ENCODE measurements around the gene GOLT1A. TPM values are rescaled to one million over a fixed set of nuclear protein-coding genes. Genes with fewer than 3 reads are reported as not detected.
A peak's percentile ranks its signal among the peaks of the same experiment; 100 is the strongest.

Gene GOLT1A
- total RNA-seq, 1 donor from 2014 or later, result 0.50 TPM

GRCh38 chr1:204228896-204229295 lies 15.1 kb upstream of the GOLT1A start:
- no peak overlapping the region for H2AFZ ChIP-seq (ENCODE audit: low read depth, low read length)
- H3K27ac ChIP-seq (ENCODE audit: low read depth, low read length), result no peak overlapping the region
- Mint-ChIP-seq H3K9me3 (ENCODE audit: unreplicated experiment) (peaks cover 2% of the 10 kb centered on the region), H3K27me3 (ENCODE audit: low read depth, unreplicated experiment) (peaks cover 13% of the 10 kb centered on the region), H3K4me1 (ENCODE audit: low read depth, unreplicated experiment) (no peaks in the 10 kb centered on the region), H3K4me3 (ENCODE audit: unreplicated experiment) (no peak overlapping the region), H3K36me3 (ENCODE audit: low read depth, unreplicated experiment) (no peaks in the 10 kb centered on the region), H3K27ac (ENCODE audit: unreplicated experiment) (no peak overlapping the region)
- no peak for TF ChIP-seq CTCF (IDR thresholded peaks at IDR 0.05; ENCODE audit: insufficient read depth, low read depth, low read length)
- TF ChIP-seq EZH2 (IDR thresholded peaks at IDR 0.05; ENCODE audit: insufficient read depth, low read length), result no peak
- DNase-seq (ENCODE audit: low read depth), result no peak
- H3K4me3 ChIP-seq (ENCODE audit: insufficient read depth, low read depth, low read length), result no peak overlapping the region
- no peak overlapping the region for H3K4me2 ChIP-seq (ENCODE audit: low read length)
- no peak overlapping the region for H3K9ac ChIP-seq (ENCODE audit: low read length)
- H3K27me3 ChIP-seq (ENCODE audit: insufficient read depth, low read length), result no peaks in the 10 kb centered on the region
- H4K20me1 ChIP-seq (ENCODE audit: insufficient read depth, low read length), result no peaks in the 10 kb centered on the region
- H3K79me2 ChIP-seq (ENCODE audit: insufficient read depth, low read length), result no peaks in the 10 kb centered on the region
- peaks cover 8% of the 10 kb centered on the region for H3K4me1 ChIP-seq (ENCODE audit: insufficient read depth, low read length)
- no peaks in the 10 kb centered on the region for H3K9me3 ChIP-seq (ENCODE audit: insufficient read depth, low read depth, low read length)
- no peak for FAIRE-seq
- no peaks in the 10 kb centered on the region for H3K36me3 ChIP-seq (ENCODE audit: insufficient read depth, low read length)

DNA sequence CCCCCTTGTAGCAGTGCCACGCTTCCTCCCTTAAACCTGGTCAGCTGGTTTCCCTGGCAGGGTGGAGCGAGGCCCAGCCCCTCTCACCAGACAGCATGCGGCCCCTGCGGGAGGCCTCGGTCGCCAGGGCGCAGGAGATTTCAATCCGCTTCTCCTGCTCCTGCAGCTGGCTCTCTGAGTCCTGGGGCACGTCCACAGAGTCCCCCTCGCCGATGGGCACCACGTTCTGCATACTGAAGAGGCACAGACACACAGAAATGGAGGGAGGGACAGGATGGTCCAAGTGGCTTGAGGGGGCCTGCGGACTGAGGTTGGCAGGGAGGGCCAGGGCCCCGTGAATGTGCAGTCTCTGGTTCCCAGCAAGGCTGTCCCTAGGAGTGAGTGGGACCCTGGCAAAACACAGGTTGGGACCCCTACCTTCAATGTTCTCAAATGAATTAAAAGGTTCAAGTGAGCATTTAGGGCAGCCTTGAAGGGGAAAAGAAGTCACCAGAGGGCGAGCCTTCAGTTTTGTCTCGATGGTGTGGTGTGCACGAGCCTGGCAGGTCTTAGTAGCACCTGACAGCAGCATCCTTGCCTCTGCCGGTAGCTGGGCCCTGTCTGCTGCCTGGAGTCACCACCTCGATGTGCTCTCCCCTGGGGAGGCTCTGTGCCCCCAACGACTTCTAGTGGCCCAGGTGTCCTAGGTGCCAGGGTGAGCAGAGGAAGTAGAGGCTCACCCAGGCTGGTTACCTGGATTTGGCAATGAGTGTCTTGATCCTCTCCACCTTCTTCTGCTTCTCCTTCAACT lies 14.4 kb upstream of the GOLT1A start:
- no peak for FAIRE-seq
- no peak overlapping the region for H3K4me3 Mint-ChIP-seq (ENCODE audit: unreplicated experiment)

More for the DNA sequence above, 14.4 kb upstream of the GOLT1A start:
- H4K20me1 ChIP-seq (ENCODE audit: insufficient read depth, low read length), result no peaks in the 10 kb centered on the region
- H3K4me2 ChIP-seq (ENCODE audit: low read length), result no peak overlapping the region
- peaks cover 2% of the 10 kb centered on the region for H3K9me3 Mint-ChIP-seq (ENCODE audit: unreplicated experiment)
- no peak overlapping the region for H3K27ac ChIP-seq (ENCODE audit: low read depth, low read length)
- H3K36me3 Mint-ChIP-seq (ENCODE audit: low read depth, unreplicated experiment), result no peaks in the 10 kb centered on the region
- H3K4me3 ChIP-seq (ENCODE audit: insufficient read depth, low read depth, low read length), result no peak overlapping the region
- H3K4me1 Mint-ChIP-seq (ENCODE audit: low read depth, unreplicated experiment), result no peaks in the 10 kb centered on the region
- H2AFZ ChIP-seq (ENCODE audit: low read depth, low read length), result no peak overlapping the region
- H3K4me1 ChIP-seq (ENCODE audit: insufficient read depth, low read length), result peaks cover 8% of the 10 kb centered on the region
- no peaks in the 10 kb centered on the region for H3K27me3 ChIP-seq (ENCODE audit: insufficient read depth, low read length)
- TF ChIP-seq CTCF (IDR thresholded peaks at IDR 0.05; ENCODE audit: insufficient read depth, low read depth, low read length), result no peak
- TF ChIP-seq EZH2 (IDR thresholded peaks at IDR 0.05; ENCODE audit: insufficient read depth, low read length), result no peak
- no peaks in the 10 kb centered on the region for H3K36me3 ChIP-seq (ENCODE audit: insufficient read depth, low read length)
- DNase-seq (ENCODE audit: low read depth), result no peak
- H3K9ac ChIP-seq (ENCODE audit: low read length), result no peak overlapping the region
- H3K27me3 Mint-ChIP-seq (ENCODE audit: low read depth, unreplicated experiment), result peaks cover 14% of the 10 kb centered on the region
- H3K9me3 ChIP-seq (ENCODE audit: insufficient read depth, low read depth, low read length), result no peaks in the 10 kb centered on the region
- H3K79me2 ChIP-seq (ENCODE audit: insufficient read depth, low read length), result no peaks in the 10 kb centered on the region
- peak overlapping the region; percentile 8 for H3K27ac Mint-ChIP-seq (ENCODE audit: unreplicated experiment)

All from astrocyte (in vitro differentiated cells and primary cell).